Endothelial cell of umbilical vein (primary cell): ENCODE data around the gene KRTAP10-8. TPM values are rescaled to one million over a fixed set of nuclear protein-coding genes. Genes with fewer than 3 reads are reported as not detected.

Source experiments
- BruUV-seq: library from RNA; stranded (reverse); fragments of 400-500 nt; replicated peaks from 2 replicates; lab custom pipeline; 2021; lab: Mats Ljungman, UMichigan
- CTCF ChIA-PET: fragments of 300-600, 350-600 bp; sonication (Branson Sonifier 250); formaldehyde crosslinking; loops from one replicate; lab custom pipeline; 2021; ENCODE audit warnings: antibody characterized with exemption, inconsistent platforms; lab: Charles Lee
- POLR2A ChIA-PET: fragments of 300-600, 350-600 bp; sonication (Branson Sonifier 250); formaldehyde crosslinking; loops from one replicate; lab custom pipeline; 2021; ENCODE audit warnings: antibody characterized with exemption, inconsistent platforms; lab: Charles Lee
- DNase-seq: peaks from one replicate; pipeline ENCODE4 v3.0.0-alpha.2; 2011; ENCODE audit warnings: low read depth, low spot score
- FAIRE-seq: peaks from 2 replicates; lab custom pipeline; 2011; peaks lifted over from hg19 to GRCh38; lab: Jason Lieb, UNC
- H2AFZ ChIP-seq: 2 replicates; pipeline ENCODE4 v1.6.0; 2012; ENCODE audit warnings: low read depth, low read length, control low read depth, inconsistent platforms
- H3K27ac ChIP-seq: 2 replicates; pipeline ENCODE4 v1.5.1; 2011; ENCODE audit warnings: low read depth, mild to moderate bottlenecking, control low read depth, low read length, moderate library complexity; ENCODE audit not compliant: insufficient read depth
- H3K27me3 ChIP-seq, 2 experiments: 2 replicates each; pipeline versions ENCODE4 v1.6.0 to v1.6.1; 2011; ENCODE audit warnings: low read length in 2 of 2, mixed read lengths in 1 of 2; ENCODE audit not compliant: control insufficient read depth in 2 of 2, insufficient read depth in 2 of 2
- H3K36me3 ChIP-seq, 2 experiments: 2 replicates in 1 of 2; 3 replicates in 1 of 2; pipeline ENCODE4 v1.5.1; 2011; ENCODE audit warnings: low read length in 2 of 2, mild to moderate bottlenecking in 1 of 2, moderate library complexity in 1 of 2; ENCODE audit not compliant: control insufficient read depth in 2 of 2, insufficient read depth in 2 of 2; ENCODE audit errors: extremely low read depth in 1 of 2
- H3K4me1 ChIP-seq: 3 replicates; pipeline ENCODE4 v1.5.1; 2011; ENCODE audit warnings: mild to moderate bottlenecking, low read length; ENCODE audit not compliant: control insufficient read depth, insufficient read depth; ENCODE audit errors: extremely low read depth
- H3K4me2 ChIP-seq: 2 replicates; pipeline ENCODE4 v1.6.1; 2011; ENCODE audit warnings: low read length, control low read depth, mixed read lengths; ENCODE audit not compliant: insufficient read depth
- H3K4me3 ChIP-seq, 3 experiments: fragments of 200-600 bp in 1 of 3; sonication (generic), shearing (Covaris generic) in 1 of 3; replicated peaks in 1 of 3; 2 replicates each; pipeline ENCODE4 v1.5.1; 2011 to 2016; ENCODE audit warnings: control low read depth in 3 of 3, low read length in 3 of 3, mild to moderate bottlenecking in 2 of 3, inconsistent platforms in 1 of 3, low read depth in 1 of 3, moderate library complexity in 1 of 3; ENCODE audit not compliant: insufficient read depth in 1 of 3
- H3K79me2 ChIP-seq: 2 replicates; pipeline ENCODE4 v1.6.0; 2012; ENCODE audit warnings: low read length, inconsistent platforms; ENCODE audit not compliant: control insufficient read depth, insufficient read depth
- H3K9ac ChIP-seq: replicated peaks from 2 replicates; pipeline ENCODE3; 2011; ENCODE audit warnings: low read length, control low read depth; ENCODE audit not compliant: insufficient read depth; ENCODE audit errors: extremely low read depth
- H3K9me1 ChIP-seq: replicated peaks from 3 replicates; pipeline ENCODE4 v1.6.0; 2011; ENCODE audit warnings: mild to moderate bottlenecking, low read length; ENCODE audit not compliant: control insufficient read depth, insufficient read depth; ENCODE audit errors: extremely low read depth
- H3K9me3 ChIP-seq: replicated peaks from 2 replicates; pipeline ENCODE4 v1.5.1; 2012; ENCODE audit warnings: low read length, inconsistent platforms; ENCODE audit not compliant: control insufficient read depth, insufficient read depth
- H4K20me1 ChIP-seq: replicated peaks from 2 replicates; pipeline ENCODE3; 2011; ENCODE audit warnings: mild to moderate bottlenecking, low read length; ENCODE audit not compliant: control insufficient read depth, insufficient read depth; ENCODE audit errors: extremely low read depth
- CTCF ChIP-seq, 2 donors: IDR thresholded peaks; 1 replicate in 1 of 2; 2 replicates in 1 of 2; pipeline ENCODE4 v1.5.1; 2011; ENCODE audit warnings: low read length in 2 of 2, mild to moderate bottlenecking in 2 of 2, moderate library complexity in 2 of 2, control low read depth in 1 of 2, inconsistent platforms in 1 of 2, low read depth in 1 of 2; ENCODE audit not compliant: insufficient read depth in 1 of 2; ENCODE audit errors: extremely low read depth in 1 of 2
- EZH2 ChIP-seq: IDR thresholded peaks from 2 replicates; pipeline ENCODE4 v1.6.1; 2012; ENCODE audit warnings: borderline replicate concordance, low read depth, mild to moderate bottlenecking, moderate library complexity, low read length, inconsistent platforms; ENCODE audit not compliant: severe bottlenecking
- FOS ChIP-seq: IDR thresholded peaks from 2 replicates; pipeline ENCODE4 v1.6.1; 2011; ENCODE audit warnings: mild to moderate bottlenecking, low read length, moderate library complexity, borderline replicate concordance; ENCODE audit not compliant: insufficient read depth
- GATA2 ChIP-seq: IDR thresholded peaks from 2 replicates; pipeline ENCODE4 v1.7.0; 2011; ENCODE audit warnings: low read depth, mild to moderate bottlenecking, moderate library complexity, mixed read lengths, low read length; ENCODE audit not compliant: insufficient read length, insufficient read depth
- JUN ChIP-seq: IDR thresholded peaks from 2 replicates; pipeline ENCODE4 v1.6.1; 2011; ENCODE audit warnings: borderline replicate concordance, low read depth; ENCODE audit not compliant: insufficient read length, insufficient read depth
- MAX ChIP-seq: IDR thresholded peaks from 2 replicates; pipeline ENCODE4 v1.6.1; 2011; ENCODE audit not compliant: insufficient read depth, insufficient read length
- MYC ChIP-seq: IDR thresholded peaks from one replicate; pipeline ENCODE4 v1.6.1; 2011; ENCODE audit warnings: mild to moderate bottlenecking, low read depth, low read length
- POLR2A ChIP-seq: IDR thresholded peaks from 2 replicates; pipeline ENCODE4 v1.6.1; 2012; ENCODE audit warnings: low read depth, mild to moderate bottlenecking, control low read depth, low read length
- POLR2AphosphoS5 ChIP-seq: IDR thresholded peaks from 2 replicates; pipeline ENCODE4 v1.6.1; 2012; ENCODE audit warnings: low read depth, mild to moderate bottlenecking, control low read depth, low read length, moderate library complexity; ENCODE audit not compliant: insufficient read depth
- dilution Hi-C: fragments of 300-500 bp; cut with MboI; formaldehyde crosslinking; loops from one replicate; pipeline ENCODE4 v1.15.0; 2019; ENCODE audit warnings: low sequenced_read_pairs; ENCODE audit not compliant: extremely low pct_ligation_motif_present
- intact Hi-C: fragments of 100-400 bp; cut with micrococcal nuclease; formaldehyde crosslinking; loops from one replicate; pipeline ENCODE4 v1.10.0; 2022
- polyA plus RNA-seq, 4 experiments: library from polyadenylated mRNA; depleted of rRNA in 3 of 4; stranded (reverse) in 3 of 4; unstranded in 1 of 4; fragments of >200 nt; gene quantifications; 2 replicates each; pipeline versions ENCODE4 v1.2.1 to v1.2.3, GENCODE V29; 2011 to 2012; ENCODE audit warnings: missing spikeins in 1 of 4
- total RNA-seq: library from RNA; stranded (reverse); gene quantifications from 2 replicates; pipeline ENCODE4 v1.2.3, GENCODE V29; 2021

KRTAP10-8 gene
- total and polyA plus RNA-seq, 2 donors (not counting 3 experiments of a cell fraction or from before 2014, with no cell fraction given): not detected

GRCh38 chr21:44628707-44629391 lies 17.0 kb downstream of the KRTAP10-8 start:
- no peak overlapping the region for H2AFZ ChIP-seq
- FAIRE-seq (no peak), DNase-seq (no peak)
- ChIA-PET POLR2A (no interaction called here), CTCF (no interaction called here)
- H3K9ac ChIP-seq: no peak overlapping the region
- H3K9me1 ChIP-seq: no peaks in the 10 kb centered on the region
- intact Hi-C loops: no loop called here
- no peaks in the 10 kb centered on the region for H4K20me1 ChIP-seq
- H3K27me3 ChIP-seq: no peaks in the 10 kb centered on the region
- no peaks in the 10 kb centered on the region for H3K9me3 ChIP-seq
- dilution Hi-C loops: no loop called here
- BruUV-seq: no TSS peak
- H3K36me3 ChIP-seq: no peaks in the 10 kb centered on the region
- no peak overlapping the region for H3K4me3 ChIP-seq
- H3K4me1 ChIP-seq: no peaks in the 10 kb centered on the region
- H3K4me2 ChIP-seq: no peak overlapping the region
- H3K27ac ChIP-seq: no peak overlapping the region
- no peaks in the 10 kb centered on the region for H3K79me2 ChIP-seq
- no peak for TF ChIP-seq MYC
- TF ChIP-seq EZH2: no peak
- TF ChIP-seq JUN: no peak
- TF ChIP-seq POLR2AphosphoS5: no peak
- no peak for TF ChIP-seq GATA2
- TF ChIP-seq MAX: no peak
- no peak for TF ChIP-seq CTCF (IDR thresholded peaks at IDR 0.05; ENCODE audit: extremely low read depth in 1 of 2, insufficient read depth in 1 of 2, low read depth in 1 of 2, low read length in 2 of 2)
- TF ChIP-seq POLR2A: no peak
- no peak for TF ChIP-seq FOS
